ENCODE results near the gene COLGALT1. TPM values are rescaled to one million over a fixed set of nuclear protein-coding genes. Genes with fewer than 3 reads are reported as not detected.

COLGALT1 gene
- total and polyA plus RNA-seq, 2 experiments from 2014 or later: 18.2 to 63.4 TPM

DNA sequence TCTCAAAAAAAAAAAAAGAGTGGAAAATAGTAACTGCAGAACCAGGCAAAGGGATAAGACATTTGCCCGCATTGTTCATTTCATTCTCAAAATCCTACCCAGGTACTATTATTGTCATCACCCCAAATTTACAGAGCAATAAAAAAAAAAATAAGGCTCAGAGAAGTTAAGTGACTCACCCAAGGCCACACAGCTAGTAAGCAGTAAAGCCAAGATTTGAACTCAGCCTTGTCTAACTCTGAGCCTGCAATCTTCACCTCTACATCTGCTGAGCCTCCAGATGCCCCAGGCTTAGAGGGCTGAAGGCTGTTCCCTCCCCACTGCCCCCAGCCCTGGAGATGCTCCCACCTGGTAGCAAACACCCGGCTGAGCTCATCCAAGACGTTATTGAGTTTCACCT is 71.7 kb downstream of the COLGALT1 start:
- no peak for DNase-seq (ENCODE audit: low spot score)
- 0 out of 2 replicates have a peak, but pooled peaks cover 4% of the 10 kb centered on the region for H3K36me3 ChIP-seq (ENCODE audit: insufficient read depth)

More for the DNA sequence above, 71.7 kb downstream of the COLGALT1 start:
- Mint-ChIP-seq H3K27ac (no peak overlapping the region), H3K36me3 (ENCODE audit: low read depth) (peaks cover 50% of the 10 kb centered on the region), H3K4me3 (no peak overlapping the region), H3K4me1 (no peaks in the 10 kb centered on the region), H3K9me3 (no peaks in the 10 kb centered on the region), H3K27me3 (ENCODE audit: insufficient read depth, low read depth, poor library complexity) (peaks cover 16% of the 10 kb centered on the region)
- no peaks in the 10 kb centered on the region for H3K9me2 ChIP-seq (ENCODE audit: insufficient read depth)
- no peak for ATAC-seq
- H3K27ac ChIP-seq (ENCODE audit: low read depth): no peak overlapping the region
- H2AFZ ChIP-seq: no peak overlapping the region
- 0 out of 2 replicates have a peak, but pooled peaks cover 6% of the 10 kb centered on the region for H3F3A ChIP-seq (replicated peaks; ENCODE audit: low read depth)
- no peaks in the 10 kb centered on the region; the same call in 1 of the 2 replicates for H4K20me1 ChIP-seq (replicated peaks; ENCODE audit: insufficient read depth)
- H3K4me3 ChIP-seq: no peak overlapping the region
- no peaks in the 10 kb centered on the region for H3K4me1 ChIP-seq (ENCODE audit: insufficient read depth)
- H3K4me2 ChIP-seq: no peak overlapping the region
- TF ChIP-seq JUNB (IDR thresholded peaks at IDR 0.05; ENCODE audit: unreplicated experiment) (no peak), NANOG (IDR thresholded peaks at IDR 0.05; ENCODE audit: borderline replicate concordance) (no peak), ZNF462 (CRISPR knock-in tag; IDR thresholded peaks at IDR 0.05) (no peak), ZNF331 (CRISPR knock-in tag; IDR thresholded peaks at IDR 0.05; ENCODE audit: low read depth) (no peak), EZH2phosphoT487 (IDR thresholded peaks at IDR 0.05; ENCODE audit: unreplicated experiment) (no peak)
- H3K27me3 ChIP-seq (ENCODE audit: insufficient read depth): no peaks in the 10 kb centered on the region
- H3K79me2 ChIP-seq (replicated peaks; ENCODE audit: insufficient read depth): no peaks in the 10 kb centered on the region
